HUDEP-2 (cell line): ENCODE results near the gene UBAP1L.
"Not testable (repeated sequence)": the region's sequence is repeated elsewhere in the genome, so short reads cannot be mapped to it uniquely, and the experiment has no call there.

Experiments used
- DNase-seq, 76 experiments: peaks; one replicate each; lab custom pipeline; 2025; ENCODE audit not compliant: unreplicated experiment in 76 of 76; lab: John Stamatoyannopoulos, UW

UBAP1L gene

DNA sequence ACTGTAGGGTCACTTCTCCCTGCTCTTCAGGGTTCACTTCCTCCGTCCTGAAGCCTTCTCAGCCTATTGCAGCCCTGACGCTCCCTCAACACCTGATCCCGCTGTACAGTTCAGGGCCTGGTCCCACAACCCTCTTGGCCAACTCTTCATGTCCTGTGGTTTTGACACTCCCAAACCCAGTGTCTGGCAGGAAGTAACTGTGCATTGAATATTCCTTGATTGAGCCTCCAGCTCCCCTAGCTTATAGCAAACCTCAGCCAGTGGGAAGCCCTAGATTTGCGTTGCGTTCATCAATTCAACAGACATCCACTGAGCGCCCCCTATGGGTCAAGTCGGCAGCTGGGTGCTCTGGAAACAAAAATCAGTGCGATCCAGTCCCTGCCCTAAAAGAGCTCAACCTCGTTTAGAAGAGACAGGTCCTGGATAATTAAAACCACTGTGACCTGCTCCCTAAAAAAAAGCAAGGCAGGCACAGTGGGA lies 13.5 kb downstream of the UBAP1L start:
- DNase-seq: peak in 38 of 76 experiments; percentile 2 to 59 (median 27)

DNA sequence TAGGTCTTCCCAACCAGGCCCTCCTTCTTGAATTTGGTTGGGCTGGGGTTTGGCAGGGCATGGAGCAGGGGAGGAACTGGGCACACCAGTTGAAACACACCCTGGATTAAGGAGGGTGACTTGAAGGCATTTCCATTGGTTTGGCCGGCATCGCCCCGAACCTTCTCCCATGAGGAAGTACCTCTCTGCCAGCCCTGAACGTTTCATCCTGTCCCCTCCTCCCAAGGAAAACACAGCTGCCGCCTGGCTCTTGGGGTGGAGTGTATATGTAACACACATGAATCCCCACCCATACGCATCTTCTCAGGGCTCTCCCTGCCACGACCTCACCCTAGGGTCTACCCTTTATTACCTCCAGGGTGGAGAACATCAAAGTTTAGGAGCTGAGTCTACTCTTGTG lies 14.6 kb downstream of the UBAP1L start:
- DNase-seq: no peak

- not testable (repeated sequence) for DNase-seq
Measured at GRCh38 chr15:65099801-65100200, 15.2 kb downstream of the UBAP1L start.

- no peak for DNase-seq
Measured at GRCh38 chr15:65099336-65099735, 15.7 kb downstream of the UBAP1L start.

DNA sequence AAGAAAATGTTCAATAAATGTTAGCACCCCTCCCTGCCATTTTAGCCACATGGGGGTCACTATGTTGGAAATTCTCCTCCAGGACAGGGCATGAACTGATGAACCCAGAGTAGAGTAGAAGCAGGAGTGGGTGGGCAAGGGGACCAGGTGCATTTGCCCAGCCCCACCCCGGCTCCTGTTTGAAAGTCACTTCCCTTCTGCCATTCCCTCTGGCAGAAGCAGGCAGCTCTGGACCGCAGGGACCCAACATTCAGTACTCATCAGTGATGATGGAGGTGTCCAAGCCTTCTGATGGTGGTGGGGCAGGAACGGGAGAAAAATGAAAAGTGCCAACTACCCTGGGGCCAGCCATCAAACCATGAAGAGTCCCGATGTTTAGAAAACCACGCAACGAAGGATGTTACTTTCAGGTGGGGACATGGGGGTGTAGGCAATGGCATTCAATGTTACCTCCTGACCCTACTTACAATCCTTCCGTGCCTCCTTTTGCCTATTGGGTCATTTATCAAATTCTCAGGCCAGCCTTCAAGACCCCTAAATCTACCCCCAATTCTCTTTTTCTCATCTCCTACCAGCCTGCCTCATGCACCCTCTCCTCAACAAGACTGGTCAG lies 17.2 kb downstream of the UBAP1L start:
- DNase-seq: no peak

DNA sequence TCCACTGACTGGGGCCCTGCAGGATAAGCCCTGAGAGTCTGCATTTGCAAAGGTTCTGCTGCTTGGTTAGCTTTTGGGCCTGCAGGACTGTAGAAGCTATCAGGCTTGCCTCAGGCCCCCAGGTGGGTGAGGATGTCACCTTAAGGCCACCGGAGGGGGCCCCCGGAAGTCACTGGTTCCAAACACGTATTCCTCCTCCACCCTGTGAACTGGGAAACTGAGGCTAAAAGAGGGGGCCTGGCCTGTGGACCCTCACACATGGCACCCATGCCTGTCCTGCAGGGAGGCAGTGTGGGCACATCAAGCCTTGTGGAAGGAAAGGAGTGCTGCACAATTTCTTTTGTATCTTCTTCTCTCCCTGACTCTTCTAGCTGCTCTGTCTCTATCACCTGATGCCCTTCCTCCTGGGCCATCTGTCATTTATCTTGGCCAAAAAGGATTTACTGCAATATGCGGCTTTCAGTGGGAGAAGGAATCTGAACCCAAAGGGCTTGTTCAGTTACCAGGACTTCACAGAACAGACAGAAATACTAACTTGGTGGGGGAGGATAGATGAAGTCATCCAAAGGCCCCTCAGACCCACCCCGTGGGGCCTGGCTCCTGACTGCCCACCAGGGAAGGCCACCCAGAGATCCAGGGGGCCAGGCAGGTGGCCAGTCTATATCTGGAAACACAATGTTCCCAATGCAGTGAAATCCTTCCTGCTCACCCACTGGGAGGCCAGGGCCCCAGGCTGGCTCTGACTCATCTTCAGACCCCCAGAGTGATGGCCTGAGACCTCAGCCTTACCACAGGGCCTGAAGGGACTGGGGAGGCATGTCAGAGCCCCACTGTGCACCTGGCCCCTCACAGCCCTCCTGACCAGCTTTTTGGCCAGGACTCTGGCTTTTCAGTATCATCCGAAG lies 18.3 kb downstream of the UBAP1L start:
- DNase-seq: no peak

- DNase-seq: no peak
Measured at GRCh38 chr15:65095747-65096104, 19.3 kb downstream of the UBAP1L start.

DNA sequence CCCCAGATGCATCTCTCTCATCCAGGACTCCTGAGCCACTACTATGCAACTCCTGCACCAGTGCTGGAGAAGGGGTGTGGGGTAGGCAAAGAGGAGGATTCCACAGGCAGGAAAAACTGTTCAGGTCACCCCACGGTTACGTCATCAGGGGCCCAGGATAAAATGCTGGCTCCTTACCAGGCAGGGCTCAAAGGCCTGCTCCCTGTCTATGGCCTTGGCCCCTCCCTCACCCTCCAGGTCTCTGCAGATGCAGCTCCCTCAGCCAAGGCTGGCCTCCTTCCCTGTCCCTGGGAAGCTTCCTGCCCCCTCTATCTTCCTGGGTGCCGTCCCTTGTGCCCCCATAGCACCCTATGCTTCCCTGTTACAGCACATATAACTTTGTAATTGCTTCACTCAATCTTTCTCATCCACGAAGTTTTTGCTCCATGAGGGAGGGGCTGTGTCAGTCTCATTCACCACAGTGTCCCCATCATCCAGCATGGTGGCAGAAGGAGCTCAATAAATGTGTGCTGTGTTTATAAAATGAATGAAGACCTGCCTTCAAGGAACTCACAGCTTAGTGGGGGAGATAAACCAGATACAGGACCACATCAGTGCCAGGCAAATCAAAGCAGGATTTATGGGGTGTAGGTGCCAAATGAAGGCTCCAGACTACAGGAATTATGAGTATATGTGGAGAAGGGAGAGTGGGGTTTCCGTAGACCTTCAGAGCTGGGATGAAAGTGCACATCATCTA lies 19.8 kb downstream of the UBAP1L start:
- DNase-seq: no peak

DNA sequence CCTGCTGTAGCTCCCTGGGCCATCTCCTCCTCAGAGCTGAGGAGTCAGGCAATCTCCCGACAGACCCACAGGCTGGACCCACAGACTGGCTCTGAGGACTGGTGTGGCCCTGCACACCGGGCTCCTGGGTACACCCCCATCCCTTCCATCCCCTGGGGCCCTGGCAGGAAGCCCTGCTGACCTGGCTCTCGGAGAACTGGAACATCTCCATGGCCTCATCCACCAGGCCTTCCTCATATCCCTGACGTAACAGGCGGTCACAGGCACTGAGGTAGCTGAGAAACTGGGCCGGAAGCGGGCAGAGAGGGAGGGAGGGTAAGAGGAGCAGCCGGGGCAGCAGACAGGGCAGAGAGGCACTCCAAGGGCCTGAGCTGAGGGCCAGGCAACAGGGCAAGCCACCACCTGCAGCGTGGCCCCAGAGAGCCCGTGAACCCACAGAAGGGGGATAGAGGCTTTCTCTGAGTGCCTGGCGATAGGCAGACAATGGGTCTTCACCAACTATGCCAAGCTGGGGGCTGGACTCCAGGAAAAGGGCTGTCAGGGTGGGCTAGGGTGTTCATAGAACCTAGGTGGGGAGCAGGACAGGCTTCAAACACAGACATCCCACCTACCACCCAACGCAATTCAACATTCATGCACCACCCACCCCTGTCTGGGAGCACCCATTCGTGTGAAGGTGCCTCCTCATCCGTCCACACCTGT lies 20.6 kb downstream of the UBAP1L start:
- DNase-seq: no peak

GRCh38 chr15:65093793-65094170 lies 21.2 kb downstream of the UBAP1L start:
- not testable (repeated sequence) for DNase-seq

- no peak for DNase-seq
Measured at GRCh38 chr15:65092911-65093792, 21.8 kb downstream of the UBAP1L start.

GRCh38 chr15:65091946-65092770 lies 22.8 kb downstream of the UBAP1L start:
- no peak for DNase-seq

DNA sequence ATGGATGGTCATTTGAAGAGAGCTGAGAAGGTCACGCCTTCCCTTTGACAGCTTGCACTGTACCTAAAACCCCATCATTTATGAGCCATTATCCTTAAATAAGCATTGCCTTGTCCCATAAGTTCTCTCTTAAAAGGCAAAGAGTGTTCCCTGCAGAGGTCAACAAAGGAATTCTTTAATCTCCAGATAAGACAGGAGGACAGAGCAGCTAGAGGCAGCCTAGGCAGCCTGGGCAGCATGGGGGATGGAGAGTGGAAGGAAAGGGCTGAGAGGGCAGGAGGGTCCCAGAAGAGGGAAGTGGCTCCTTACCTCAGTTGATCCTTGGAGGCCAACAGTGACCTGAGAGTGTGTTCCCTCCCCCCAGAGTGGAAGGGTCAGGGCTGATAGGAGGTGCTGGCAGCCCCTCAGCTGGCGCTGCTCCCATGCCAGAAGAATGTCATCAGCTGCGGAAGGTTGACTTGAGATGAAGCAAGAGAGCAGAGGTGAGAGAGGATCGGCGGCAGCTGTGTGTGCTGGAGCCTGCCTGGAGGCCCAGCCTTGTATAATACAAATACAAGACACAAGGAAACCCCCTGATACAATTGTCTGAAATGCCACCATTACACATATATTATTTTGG lies 25.7 kb downstream of the UBAP1L start:
- no peak for DNase-seq

DNA sequence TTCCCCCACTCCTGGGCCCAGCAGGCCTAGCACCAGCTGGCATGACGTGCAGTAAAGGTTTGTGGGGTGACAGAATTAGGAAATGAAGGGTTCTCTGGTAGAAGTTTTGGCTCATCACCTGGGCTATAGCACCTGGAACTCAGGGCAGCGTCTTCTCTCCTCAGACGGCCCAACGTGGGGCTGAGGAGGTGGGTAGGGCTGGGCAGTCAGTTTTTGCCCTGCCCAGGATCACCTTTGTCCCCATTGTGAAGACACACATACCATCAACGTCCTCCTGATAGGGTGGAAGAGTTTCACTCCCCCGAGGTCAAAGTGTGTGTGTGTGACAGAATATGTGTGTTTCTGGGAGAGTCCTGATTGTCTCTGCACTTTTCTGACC lies 26.4 kb downstream of the UBAP1L start:
- DNase-seq: no peak

DNA sequence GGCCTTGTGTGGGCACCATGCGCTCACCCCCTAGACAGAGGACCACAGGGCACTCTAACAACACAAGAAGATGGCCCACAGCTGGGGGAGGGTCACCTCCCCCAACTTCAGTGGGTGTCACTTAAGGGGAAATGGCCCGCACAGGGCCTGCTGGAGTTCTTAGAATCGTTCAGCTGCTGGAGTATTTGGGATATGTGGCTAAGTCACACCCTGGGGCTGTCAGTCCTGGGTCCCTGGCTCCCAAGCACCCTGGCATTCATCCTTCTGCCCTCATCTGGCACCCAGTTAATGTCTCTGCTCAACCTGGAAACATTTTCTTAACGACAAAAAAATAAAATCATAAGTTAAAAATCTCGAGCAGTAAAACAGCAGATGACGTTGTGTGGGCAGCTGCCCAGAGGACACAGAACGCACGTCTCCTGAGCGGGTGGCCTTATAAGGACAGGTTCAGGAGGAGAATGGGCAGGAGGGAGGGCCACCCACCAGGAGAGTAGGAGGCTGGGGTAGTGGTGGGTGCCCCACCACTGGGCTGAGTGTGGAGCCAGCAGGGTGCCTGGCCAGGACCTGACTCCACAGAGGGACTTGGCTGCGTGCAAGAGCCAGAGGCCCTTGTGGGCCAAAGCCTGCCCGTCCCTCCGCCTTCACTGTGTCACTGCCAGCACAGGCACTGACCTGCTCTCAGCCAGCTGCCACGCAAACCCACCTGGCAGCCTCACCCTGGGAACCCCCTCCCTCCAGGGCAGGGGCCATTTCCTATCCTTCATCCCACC lies 26.9 kb downstream of the UBAP1L start:
- no peak for DNase-seq

DNA sequence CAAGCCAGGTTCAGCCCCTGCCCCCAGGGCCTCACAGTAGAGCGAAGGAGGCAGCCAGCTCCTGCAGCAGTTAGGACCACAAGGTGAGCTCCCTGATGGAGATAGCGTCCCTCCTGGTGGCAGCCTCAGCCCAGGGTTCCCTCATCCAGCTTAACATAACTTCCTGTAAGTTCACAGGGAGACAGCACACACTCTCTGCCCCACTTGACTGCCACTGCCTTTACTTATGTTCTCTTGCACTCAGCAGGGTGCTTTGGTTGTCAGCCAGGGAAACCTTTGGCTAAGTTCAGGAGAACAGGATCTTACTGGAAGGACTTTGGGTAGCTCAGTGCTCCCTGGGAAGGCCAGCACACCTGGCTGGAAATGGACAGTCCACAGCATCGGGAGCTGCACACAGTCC lies 27.6 kb downstream of the UBAP1L start:
- no peak for DNase-seq

GRCh38 chr15:65086680-65087111 lies 28.3 kb downstream of the UBAP1L start:
- DNase-seq: no peak
